Erythroblast (primary cell): ENCODE results near the gene PLSCR3.

Experiments
- DNase-seq, 2 experiments: peaks; one replicate each; lab custom pipeline; 2025; lab: John Stamatoyannopoulos, UW
- GATA1 ChIP-seq: IDR thresholded peaks from 2 replicates; pipeline ENCODE4 v1.6.1; 2011; ENCODE audit warnings: low read depth, mild to moderate bottlenecking, control low read depth, low read length, moderate library complexity
- POLR2A ChIP-seq: IDR thresholded peaks from 2 replicates; pipeline ENCODE4 v1.6.1; 2011; ENCODE audit warnings: mild to moderate bottlenecking, low read length

PLSCR3 gene

DNA sequence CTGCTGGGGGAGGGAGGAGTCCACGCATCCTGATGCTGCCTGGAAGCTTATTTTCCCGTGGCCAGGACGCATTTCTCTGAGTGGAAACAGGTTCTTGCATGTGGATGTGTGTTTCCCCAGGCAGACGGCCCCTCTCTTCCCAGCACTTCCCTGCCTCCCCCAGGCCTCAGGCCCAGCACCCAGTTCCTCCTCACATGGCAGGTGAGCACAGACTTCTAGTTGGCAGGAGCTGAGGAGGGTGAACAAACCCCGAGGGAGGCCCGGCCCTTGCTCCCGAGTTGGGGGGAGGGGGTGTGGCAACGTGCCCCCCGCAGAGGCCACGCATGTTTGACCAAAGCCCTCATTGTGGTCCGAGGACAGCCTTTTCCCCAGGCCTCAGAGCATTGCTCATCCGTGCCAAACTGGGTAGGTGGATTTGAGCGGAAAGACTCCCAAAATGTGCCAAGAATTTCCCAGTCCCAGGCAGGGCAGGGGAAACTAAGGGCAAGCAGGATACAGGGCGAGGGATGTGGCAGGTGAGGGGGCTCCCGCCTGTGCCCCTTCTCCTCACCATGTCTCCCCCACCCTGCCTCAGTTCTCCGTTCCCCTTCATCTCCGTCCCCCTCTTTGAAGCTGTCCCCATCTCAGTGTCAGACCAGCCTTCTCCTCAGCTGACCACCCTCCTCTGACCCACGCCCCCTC lies 24.3 kb upstream of the PLSCR3 start:
- TF ChIP-seq GATA1 (no peak), POLR2A (no peak)
- DNase-seq: no peak

GRCh38 chr17:7417056-7417655 lies 22.8 kb upstream of the PLSCR3 start:
- no peak for TF ChIP-seq POLR2A
- no peak for TF ChIP-seq GATA1
- no peak for DNase-seq

DNA sequence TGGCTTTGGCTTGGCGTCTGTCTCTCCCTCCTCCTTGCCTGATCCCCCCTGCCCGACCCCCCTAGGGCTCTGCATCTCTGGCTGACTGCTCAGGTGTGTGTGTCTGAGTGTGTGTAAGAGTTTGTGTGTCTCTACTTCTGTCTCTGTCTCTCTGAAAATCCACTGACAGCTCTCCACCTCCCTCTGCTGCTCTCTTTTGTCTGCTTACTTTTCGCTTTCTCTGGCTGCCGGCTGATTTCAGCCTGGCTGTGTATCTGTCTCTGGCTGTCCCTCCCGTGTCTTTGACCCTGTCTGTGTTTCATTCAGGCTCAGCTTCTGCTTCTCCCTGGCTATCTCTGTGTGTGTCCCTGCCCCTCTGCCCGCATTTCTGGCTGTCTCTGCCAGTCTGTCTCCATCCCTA lies 22.0 kb upstream of the PLSCR3 start:
- TF ChIP-seq GATA1 (no peak), POLR2A (no peak)
- DNase-seq: no peak

DNA sequence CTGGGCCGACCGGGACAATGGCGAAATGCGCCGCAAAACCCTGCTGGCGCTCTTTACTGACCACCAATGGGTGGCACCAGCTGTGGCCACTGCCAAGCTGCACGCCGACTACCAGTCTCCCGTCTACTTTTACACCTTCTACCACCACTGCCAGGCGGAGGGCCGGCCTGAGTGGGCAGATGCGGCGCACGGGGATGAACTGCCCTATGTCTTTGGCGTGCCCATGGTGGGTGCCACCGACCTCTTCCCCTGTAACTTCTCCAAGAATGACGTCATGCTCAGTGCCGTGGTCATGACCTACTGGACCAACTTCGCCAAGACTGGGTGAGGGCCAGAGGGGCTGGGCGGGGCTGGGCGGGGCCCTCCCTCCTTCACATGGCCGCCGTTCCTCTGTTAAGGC lies 21.5 kb upstream of the PLSCR3 start:
- no peak for DNase-seq
- TF ChIP-seq GATA1 (no peak), POLR2A (no peak)

DNA sequence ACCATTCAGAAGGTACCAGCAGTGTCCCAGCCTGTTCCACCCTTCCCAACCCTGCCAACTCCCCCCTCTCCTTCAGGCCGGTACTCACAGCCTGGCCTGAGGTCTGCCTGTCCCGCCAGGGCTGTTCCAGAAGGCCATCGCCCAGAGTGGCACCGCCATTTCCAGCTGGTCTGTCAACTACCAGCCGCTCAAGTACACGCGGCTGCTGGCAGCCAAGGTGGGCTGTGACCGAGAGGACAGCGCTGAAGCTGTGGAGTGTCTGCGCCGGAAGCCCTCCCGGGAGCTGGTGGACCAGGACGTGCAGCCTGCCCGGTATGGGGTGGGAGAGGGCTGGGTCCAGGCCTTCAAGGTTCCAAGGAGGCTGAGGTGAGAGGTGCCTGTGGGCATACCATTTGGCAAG lies 20.5 kb upstream of the PLSCR3 start:
- DNase-seq: no peak
- TF ChIP-seq GATA1: no peak
- TF ChIP-seq POLR2A: no peak

- TF ChIP-seq POLR2A: no peak
- TF ChIP-seq GATA1: no peak
- no peak for DNase-seq
Measured at GRCh38 chr17:7413346-7413985, 19.1 kb upstream of the PLSCR3 start.

DNA sequence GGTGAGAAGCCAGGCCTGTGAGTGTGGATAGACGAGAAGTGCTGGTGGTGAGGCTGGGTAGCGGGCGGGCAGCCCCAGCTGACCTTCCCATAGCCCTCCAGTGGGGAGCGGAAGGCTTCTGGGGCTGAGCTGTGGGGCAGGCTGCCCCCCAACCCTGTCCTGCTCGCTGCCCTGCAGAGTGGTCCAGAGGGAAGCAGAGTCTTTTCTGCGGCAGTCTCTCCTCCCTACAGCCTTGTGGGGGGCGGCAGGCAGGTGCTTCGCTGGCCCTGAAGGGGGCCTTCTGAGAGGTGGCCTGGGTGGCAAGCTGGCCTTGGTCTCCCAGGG lies 17.1 kb upstream of the PLSCR3 start:
- TF ChIP-seq POLR2A (no peak), GATA1 (no peak)
- DNase-seq: no peak

DNA sequence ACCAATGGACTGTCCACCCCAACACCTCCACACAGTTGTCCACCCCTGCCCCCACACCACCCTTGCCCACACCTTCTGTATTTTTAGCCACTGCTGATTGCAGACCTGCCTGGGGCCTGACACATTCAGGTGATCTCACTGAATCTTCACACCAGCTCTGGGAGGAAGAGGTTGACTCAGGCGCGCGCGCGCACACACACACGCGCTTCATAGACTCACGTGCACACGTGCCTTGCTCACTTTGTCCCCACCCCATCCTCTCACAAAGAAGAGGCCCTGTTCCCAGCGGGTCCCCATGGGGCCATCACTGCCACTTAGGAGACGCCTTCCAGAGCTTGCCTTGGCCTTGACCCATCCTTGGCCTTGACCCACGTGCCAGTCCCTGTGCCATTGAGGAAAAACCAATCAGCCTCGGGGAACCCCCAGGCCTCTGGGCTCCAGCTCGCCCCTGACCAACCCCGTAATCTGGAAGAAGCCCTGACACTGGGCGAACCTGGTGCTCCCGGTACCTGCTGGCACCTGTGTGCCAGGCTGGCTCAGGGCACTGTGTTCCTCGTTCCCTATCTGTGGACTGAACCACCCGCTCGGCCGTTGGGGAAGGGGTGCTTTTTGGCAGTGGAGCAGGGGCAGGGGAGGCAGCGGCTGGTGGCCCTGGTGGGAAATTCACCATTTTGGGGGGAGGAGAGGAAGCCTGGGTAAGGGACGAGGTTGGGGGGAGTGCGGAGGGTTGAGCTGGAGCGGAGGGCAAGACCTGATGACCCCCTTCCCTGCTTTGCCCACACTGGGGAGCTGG lies 16.5 kb upstream of the PLSCR3 start:
- TF ChIP-seq POLR2A: no peak
- no peak for TF ChIP-seq GATA1
- DNase-seq: no peak

GRCh38 chr17:7409716-7410115 lies 15.4 kb upstream of the PLSCR3 start:
- TF ChIP-seq GATA1: no peak
- TF ChIP-seq POLR2A: no peak
- DNase-seq: no peak

- TF ChIP-seq POLR2A: no peak
- no peak for TF ChIP-seq GATA1
- no peak for DNase-seq
Measured at GRCh38 chr17:7408863-7409262, 14.5 kb upstream of the PLSCR3 start.

GRCh38 chr17:7408252-7408727 lies 14.0 kb upstream of the PLSCR3 start:
- TF ChIP-seq POLR2A: no peak
- no peak for TF ChIP-seq GATA1
- DNase-seq: no peak

DNA sequence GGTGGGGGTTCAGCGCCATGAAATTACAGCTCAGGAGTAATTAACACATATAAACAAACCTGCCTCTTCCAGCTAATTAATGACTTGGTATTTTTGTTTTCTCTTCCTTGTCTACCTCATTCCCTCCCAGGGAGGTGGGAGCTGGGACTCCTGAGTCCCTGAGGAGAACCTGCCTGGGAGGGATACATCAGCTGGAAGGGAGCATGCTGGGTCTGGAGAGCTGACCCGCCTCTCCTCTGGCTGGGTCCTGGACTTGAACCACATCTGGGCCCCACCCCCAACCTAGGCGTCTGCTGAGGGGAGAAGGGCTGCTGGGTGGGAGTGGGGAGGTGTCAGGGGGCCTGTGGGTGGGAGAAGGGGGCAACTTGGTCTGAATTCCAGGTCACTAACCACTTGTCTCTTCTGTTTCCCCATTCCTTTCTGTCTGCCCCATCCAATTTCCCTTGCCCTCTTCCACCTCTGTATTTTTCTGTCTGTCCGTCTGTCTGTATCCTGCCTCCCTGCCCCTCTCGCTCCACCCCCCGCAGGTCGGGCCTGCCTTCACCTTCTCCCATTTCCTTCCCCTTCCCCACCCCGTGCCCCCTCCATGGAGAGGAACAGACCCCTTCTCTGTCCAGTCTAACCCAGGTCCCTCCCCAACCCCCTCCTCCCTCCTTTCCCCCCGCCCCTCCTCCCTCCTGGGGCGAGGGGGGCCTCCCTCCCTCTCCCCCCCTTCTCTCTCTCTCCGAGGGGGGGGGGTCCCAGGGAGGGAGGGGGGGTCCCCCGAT lies 13.3 kb upstream of the PLSCR3 start, which contains the start of gene NLGN2:
Gene NLGN2 (plus strand): TSS at position 361 of the 767 bp plus-strand sequence. CDS start 411 bp downstream, outside the sequence.
- DNase-seq: no peak
- TF ChIP-seq GATA1 (no peak), POLR2A (no peak)

DNA sequence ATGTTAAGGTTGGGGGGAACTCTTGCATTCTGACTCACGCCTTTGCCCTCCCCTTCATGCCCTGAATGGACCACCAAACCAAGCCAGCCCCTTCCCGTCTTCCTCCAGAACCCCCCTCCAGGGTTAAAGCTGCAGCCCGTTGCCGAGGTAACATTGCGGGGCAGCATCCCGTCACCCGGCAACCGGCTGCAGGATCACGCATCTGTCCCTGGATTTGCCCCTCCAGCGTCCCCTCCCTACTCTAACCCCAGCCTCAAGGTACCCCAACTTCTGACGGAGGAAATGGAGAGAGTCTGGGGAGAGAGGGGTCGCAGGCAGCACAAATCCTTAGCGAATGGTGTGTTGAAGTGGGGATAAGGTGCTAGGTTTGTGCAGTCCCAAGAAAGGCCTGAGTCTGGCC lies 12.8 kb upstream of the PLSCR3 start:
- no peak for TF ChIP-seq POLR2A
- TF ChIP-seq GATA1: no peak
- DNase-seq: no peak
